ENCODE results near the gene SAMD14. TPM values are rescaled to one million over a fixed set of nuclear protein-coding genes. Genes with fewer than 3 reads are reported as not detected.

SAMD14 gene
- total RNA-seq, 4 donors from 2014 or later = 0.53 to 2.5 (median 1.0) TPM

DNA sequence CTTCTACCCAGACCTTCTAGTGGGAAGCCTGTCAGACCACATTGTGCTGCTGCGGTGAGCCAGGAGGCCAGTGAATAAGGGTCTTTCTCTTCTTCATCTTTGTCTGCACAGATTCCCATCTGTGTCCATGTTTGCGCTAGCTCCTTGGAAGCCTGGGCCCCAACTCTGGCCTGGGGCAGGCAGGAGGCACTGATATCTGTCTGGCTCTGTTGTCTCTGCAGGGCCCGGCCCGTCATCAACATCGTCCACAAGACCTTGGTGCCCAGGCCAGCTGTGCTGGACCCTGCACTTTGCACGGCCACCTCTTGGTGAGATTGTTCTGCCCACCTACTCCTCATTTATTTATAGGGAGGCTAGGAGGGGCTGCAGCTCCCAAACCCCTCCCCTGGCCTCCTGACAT, 55.7 kb downstream of the SAMD14 start:
- no peak overlapping the region for H3K27ac ChIP-seq
- H3K27me3 ChIP-seq = no peaks in the 10 kb centered on the region
- DNase-seq = no peak
- H3K9me3 ChIP-seq = no peaks in the 10 kb centered on the region
- TF ChIP-seq, protein P1, sequence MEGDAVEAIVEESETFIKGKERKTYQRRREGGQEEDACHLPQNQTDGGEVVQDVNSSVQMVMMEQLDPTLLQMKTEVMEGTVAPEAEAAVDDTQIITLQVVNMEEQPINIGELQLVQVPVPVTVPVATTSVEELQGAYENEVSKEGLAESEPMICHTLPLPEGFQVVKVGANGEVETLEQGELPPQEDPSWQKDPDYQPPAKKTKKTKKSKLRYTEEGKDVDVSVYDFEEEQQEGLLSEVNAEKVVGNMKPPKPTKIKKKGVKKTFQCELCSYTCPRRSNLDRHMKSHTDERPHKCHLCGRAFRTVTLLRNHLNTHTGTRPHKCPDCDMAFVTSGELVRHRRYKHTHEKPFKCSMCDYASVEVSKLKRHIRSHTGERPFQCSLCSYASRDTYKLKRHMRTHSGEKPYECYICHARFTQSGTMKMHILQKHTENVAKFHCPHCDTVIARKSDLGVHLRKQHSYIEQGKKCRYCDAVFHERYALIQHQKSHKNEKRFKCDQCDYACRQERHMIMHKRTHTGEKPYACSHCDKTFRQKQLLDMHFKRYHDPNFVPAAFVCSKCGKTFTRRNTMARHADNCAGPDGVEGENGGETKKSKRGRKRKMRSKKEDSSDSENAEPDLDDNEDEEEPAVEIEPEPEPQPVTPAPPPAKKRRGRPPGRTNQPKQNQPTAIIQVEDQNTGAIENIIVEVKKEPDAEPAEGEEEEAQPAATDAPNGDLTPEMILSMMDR (IDR thresholded peaks at IDR 0.05) = no peak
- no peak for TF ChIP-seq POLR2A (IDR thresholded peaks at IDR 0.05)
- H3K4me1 ChIP-seq = no peaks in the 10 kb centered on the region
- no peak overlapping the region for H3K4me3 ChIP-seq
- peaks cover 0 to 95% (median 0%) of the 10 kb centered on the region in 3 donors for H3K36me3 ChIP-seq

DNA sequence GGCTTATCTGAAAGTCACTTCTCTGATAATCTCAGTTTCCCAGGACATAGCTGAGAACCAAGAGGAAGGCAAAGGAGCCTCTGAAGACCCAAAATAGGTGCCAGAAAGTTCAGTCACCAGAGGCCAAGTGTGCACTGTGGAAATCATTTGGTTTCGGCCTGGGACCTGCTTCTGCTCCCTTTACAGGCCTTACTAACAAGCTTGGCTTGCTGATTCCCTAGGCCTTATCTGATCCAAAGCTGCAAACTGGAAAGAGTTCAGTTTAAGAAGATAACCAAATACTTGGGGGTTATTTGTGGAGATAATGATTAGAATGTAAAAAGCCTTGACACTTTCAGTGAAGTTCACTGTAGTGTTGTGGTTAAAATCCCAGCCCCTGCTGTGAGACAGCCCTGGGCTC, 57.0 kb downstream of the SAMD14 start:
- peaks cover 0 to 92% (median 0%) of the 10 kb centered on the region in 3 donors for H3K36me3 ChIP-seq
- TF ChIP-seq, protein P1 (IDR thresholded peaks at IDR 0.05) = no peak
- TF ChIP-seq POLR2A (IDR thresholded peaks at IDR 0.05) = no peak
- no peak for DNase-seq

DNA sequence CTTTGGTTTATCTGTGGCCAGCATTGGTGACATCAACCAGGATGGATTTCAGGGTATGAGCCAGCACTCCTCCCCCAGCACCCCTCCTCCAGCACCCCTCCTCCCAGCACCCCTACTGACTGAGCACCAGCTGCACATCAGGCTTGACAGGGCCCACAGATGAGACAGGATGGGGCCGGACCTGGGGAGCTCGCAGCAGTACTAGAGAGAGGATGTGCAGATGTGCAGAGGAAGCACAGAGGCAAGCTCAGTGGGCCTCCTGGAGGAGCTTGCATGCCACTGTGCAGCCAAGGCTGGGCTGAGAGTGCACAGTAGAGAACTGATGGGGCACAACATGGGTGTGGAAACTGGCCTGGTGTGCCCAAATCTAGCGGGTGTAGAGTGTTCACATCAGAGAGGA, 57.8 kb downstream of the SAMD14 start:
- Histone ChIP-seq H3K9me3 (no peaks in the 10 kb centered on the region), H3K4me3 (no peak overlapping the region), H3K36me3 (peaks cover 0 to 88% (median 0%) of the 10 kb centered on the region in 3 donors), H3K27ac (no peak overlapping the region), H3K4me1 (no peaks in the 10 kb centered on the region), H3K27me3 (no peaks in the 10 kb centered on the region)
- no peak for DNase-seq
- no peak for TF ChIP-seq POLR2A (IDR thresholded peaks at IDR 0.05)
- TF ChIP-seq, protein P1 (IDR thresholded peaks at IDR 0.05) = no peak

More for the DNA sequence above, 57.0 kb downstream of the SAMD14 start:
- Histone ChIP-seq H3K27ac (no peak overlapping the region), H3K9me3 (no peaks in the 10 kb centered on the region), H3K4me1 (no peaks in the 10 kb centered on the region), H3K4me3 (no peak overlapping the region), H3K27me3 (no peaks in the 10 kb centered on the region)

DNA sequence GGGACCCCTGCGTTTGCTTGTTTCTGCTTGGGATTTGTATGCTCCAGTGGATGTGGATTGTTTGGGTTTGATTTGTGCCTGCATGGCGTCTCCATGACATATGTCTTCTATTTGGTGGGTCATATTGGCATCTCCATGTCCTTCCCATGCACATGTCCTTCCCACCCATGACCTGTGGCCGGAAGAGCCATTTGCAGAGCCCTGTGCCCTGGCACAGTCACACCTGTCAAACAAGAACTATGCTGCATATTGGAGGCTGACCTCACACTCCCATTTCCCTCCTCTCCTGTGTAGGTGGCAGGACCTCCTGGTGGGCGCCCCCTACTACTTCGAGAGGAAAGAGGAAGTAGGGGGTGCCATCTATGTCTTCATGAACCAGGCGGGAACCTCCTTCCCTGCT, 58.3 kb downstream of the SAMD14 start:
- Histone ChIP-seq H3K27me3 (no peaks in the 10 kb centered on the region), H3K4me1 (no peaks in the 10 kb centered on the region), H3K4me3 (no peak overlapping the region), H3K9me3 (no peaks in the 10 kb centered on the region), H3K36me3 (peaks cover 0 to 83% (median 0%) of the 10 kb centered on the region in 3 donors), H3K27ac (no peak overlapping the region)
- no peak for DNase-seq
- TF ChIP-seq, protein P1 (IDR thresholded peaks at IDR 0.05) = no peak
- no peak for TF ChIP-seq POLR2A (IDR thresholded peaks at IDR 0.05)

DNA sequence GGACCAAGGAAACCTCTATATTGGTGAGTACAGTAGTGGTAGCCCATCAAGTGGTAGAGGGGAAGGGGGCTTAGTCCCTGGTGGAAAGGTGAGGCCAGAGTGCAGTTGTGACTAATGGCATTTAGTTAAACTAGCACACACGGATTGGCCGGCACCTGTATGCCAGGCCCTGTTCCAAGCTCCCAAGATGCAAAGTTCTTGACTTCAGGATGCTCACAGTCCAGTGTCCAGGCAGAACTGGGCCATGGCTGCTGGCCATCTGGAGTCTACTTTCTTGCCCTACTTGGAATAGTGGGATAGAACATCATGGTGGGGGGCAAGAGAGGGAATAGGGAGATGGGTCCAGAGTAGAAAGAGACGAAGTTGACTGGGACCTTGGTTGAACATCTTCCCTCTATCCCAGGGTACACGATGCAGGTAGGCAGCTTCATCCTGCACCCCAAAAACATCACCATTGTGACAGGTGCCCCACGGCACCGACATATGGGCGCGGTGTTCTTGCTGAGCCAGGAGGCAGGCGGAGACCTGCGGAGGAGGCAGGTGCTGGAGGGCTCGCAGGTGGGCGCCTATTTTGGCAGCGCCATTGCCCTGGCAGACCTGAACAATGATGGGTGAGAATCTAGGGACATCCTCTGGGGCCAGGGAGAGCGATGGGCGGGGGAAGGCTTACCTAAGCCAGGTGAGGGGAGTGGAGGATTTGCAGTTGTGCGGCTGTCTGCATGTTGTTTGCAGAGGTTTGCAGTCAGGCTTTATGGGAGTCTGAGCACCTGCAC, 58.9 kb downstream of the SAMD14 start:
- no peak for DNase-seq
- no peaks in the 10 kb centered on the region for H3K27me3 ChIP-seq
- no peak overlapping the region for H3K27ac ChIP-seq
- no peak overlapping the region for H3K4me3 ChIP-seq
- TF ChIP-seq POLR2A (IDR thresholded peaks at IDR 0.05) = no peak
- TF ChIP-seq, protein P1 (IDR thresholded peaks at IDR 0.05) = no peak
- no peaks in the 10 kb centered on the region for H3K9me3 ChIP-seq
- no peaks in the 10 kb centered on the region for H3K4me1 ChIP-seq
- peaks cover 0 to 77% (median 0%) of the 10 kb centered on the region in 3 donors for H3K36me3 ChIP-seq

Data from Peyer's patch (tissue), 4 donors.